Suprapubic skin (tissue), 4 donors: ENCODE data around the gene TIPIN. TPM values are rescaled to one million over a fixed set of nuclear protein-coding genes. Genes with fewer than 3 reads are reported as not detected.

Experiments
- DNase-seq, 2 donors: peaks; one replicate each; pipeline ENCODE4 v3.0.0-alpha.2; 2019; ENCODE audit warnings: low spot score in 2 of 2
- H3K27ac ChIP-seq: fragments of 200-600 bp; sonication (generic); one replicate; pipeline ENCODE4 v1.5.1; 2019
- H3K27me3 ChIP-seq: fragments of 200-600 bp; sonication (generic); one replicate; pipeline ENCODE4 v1.5.1; 2019
- H3K36me3 ChIP-seq: fragments of 200-600 bp; sonication (generic); one replicate; pipeline ENCODE4 v1.5.1; 2019
- H3K4me1 ChIP-seq: fragments of 200-600 bp; sonication (generic); one replicate; pipeline ENCODE4 v1.5.1; 2019
- H3K4me3 ChIP-seq: fragments of 200-600 bp; sonication (generic); one replicate; pipeline ENCODE4 v1.5.1; 2019; ENCODE audit warnings: mild to moderate bottlenecking
- H3K9me3 ChIP-seq: fragments of 200-600 bp; sonication (generic); one replicate; pipeline ENCODE4 v1.5.1; 2019
- CTCF ChIP-seq, 2 donors: fragments of 200-600 bp in 1 of 2; fragments of 450-650 bp in 1 of 2; sonication (generic) in 1 of 2; IDR thresholded peaks; one replicate each; pipeline ENCODE4 v1.5.1; 2016 to 2019; ENCODE audit warnings: antibody characterized with exemption in 2 of 2, mild to moderate bottlenecking in 1 of 2, moderate library complexity in 1 of 2
- EP300 ChIP-seq: sonication (generic); formaldehyde crosslinking; IDR thresholded peaks from one replicate; pipeline ENCODE4 v1.6.1; 2017; ENCODE audit warnings: antibody characterized with exemption
- POLR2A ChIP-seq, 2 donors: fragments of 450-650 bp; IDR thresholded peaks; one replicate each; pipeline ENCODE4 v1.6.1; 2017; ENCODE audit warnings: antibody characterized with exemption in 2 of 2, mild to moderate bottlenecking in 2 of 2, moderate library complexity in 2 of 2
- POLR2AphosphoS5 ChIP-seq, 3 donors: sonication (generic); formaldehyde crosslinking; IDR thresholded peaks; one replicate each; pipeline ENCODE4 v1.6.1; 2017; ENCODE audit warnings: antibody characterized with exemption in 3 of 3
- WGBS: methylation state at CpG from one replicate; pipeline ENCODE4 v1.1.5; 2018; 5-methylcytosine and 5-hydroxymethylcytosine counted together
- total RNA-seq, 4 donors: library from RNA; depleted of rRNA; stranded (reverse); fragments of >200 nt; gene quantifications; one replicate each; pipeline ENCODE4 v1.1.0, GENCODE V29; 2016

TIPIN gene
- total RNA-seq, 4 donors from 2014 or later: 4.8 to 8.2 (median 7.0) TPM

- Histone ChIP-seq H3K4me1 (no peaks in the 10 kb centered on the region), H3K27ac (no peak overlapping the region), H3K9me3 (no peaks in the 10 kb centered on the region), H3K36me3 (peaks cover 91% of the 10 kb centered on the region), H3K27me3 (no peaks in the 10 kb centered on the region), H3K4me3 (no peak overlapping the region)
- no peak for DNase-seq
- 85% methylated on average over 4 of the region's 4 CpGs for WGBS
- TF ChIP-seq POLR2A (IDR thresholded peaks at IDR 0.05) (no peak), CTCF (IDR thresholded peaks at IDR 0.05) (no peak), EP300 (no peak), POLR2AphosphoS5 (IDR thresholded peaks at IDR 0.05) (no peak)
These were observed 28.7 kb downstream of the TIPIN start for GRCh38 chr15:66327736-66328135.

GRCh38 chr15:66326051-66326450 lies 30.4 kb downstream of the TIPIN start:
- H3K9me3 ChIP-seq: no peaks in the 10 kb centered on the region
- DNase-seq: no peak
- no peaks in the 10 kb centered on the region for H3K27me3 ChIP-seq
- no peaks in the 10 kb centered on the region for H3K4me1 ChIP-seq
- H3K36me3 ChIP-seq: peaks cover 91% of the 10 kb centered on the region
- TF ChIP-seq POLR2AphosphoS5 (IDR thresholded peaks at IDR 0.05): no peak
- TF ChIP-seq POLR2A (IDR thresholded peaks at IDR 0.05): no peak
- TF ChIP-seq CTCF (IDR thresholded peaks at IDR 0.05): no peak
- no peak for TF ChIP-seq EP300
- H3K27ac ChIP-seq: no peak overlapping the region
- no peak overlapping the region for H3K4me3 ChIP-seq
- 92% methylated on average over 11 of the region's 11 CpGs for WGBS

- H3K36me3 ChIP-seq: peaks cover 92% of the 10 kb centered on the region
- no peaks in the 10 kb centered on the region for H3K9me3 ChIP-seq
- H3K27ac ChIP-seq: no peak overlapping the region
- no peak overlapping the region for H3K4me3 ChIP-seq
- 80% methylated on average over 12 of the region's 12 CpGs for WGBS
- H3K27me3 ChIP-seq: no peaks in the 10 kb centered on the region
- DNase-seq: no peak
- H3K4me1 ChIP-seq: no peaks in the 10 kb centered on the region
- TF ChIP-seq EP300: no peak
- no peak for TF ChIP-seq CTCF (IDR thresholded peaks at IDR 0.05)
- TF ChIP-seq POLR2A (IDR thresholded peaks at IDR 0.05): no peak
- TF ChIP-seq POLR2AphosphoS5 (IDR thresholded peaks at IDR 0.05): no peak
These were observed 33.1 kb downstream of the TIPIN start for GRCh38 chr15:66323312-66323928.

GRCh38 chr15:66312144-66312543 lies 44.3 kb downstream of the TIPIN start:
- Histone ChIP-seq H3K9me3 (no peaks in the 10 kb centered on the region), H3K4me1 (no peaks in the 10 kb centered on the region), H3K4me3 (no peak overlapping the region), H3K27ac (no peak overlapping the region), H3K27me3 (no peaks in the 10 kb centered on the region), H3K36me3 (peaks cover 93% of the 10 kb centered on the region)
- no peak for DNase-seq
- TF ChIP-seq POLR2A (IDR thresholded peaks at IDR 0.05): no peak
- TF ChIP-seq CTCF (IDR thresholded peaks at IDR 0.05): no peak
- no peak for TF ChIP-seq EP300
- TF ChIP-seq POLR2AphosphoS5 (IDR thresholded peaks at IDR 0.05): no peak
- 90% methylated on average over 2 of the region's 2 CpGs for WGBS

GRCh38 chr15:66310786-66311185 lies 45.7 kb downstream of the TIPIN start:
- 89% methylated on average over 2 of the region's 2 CpGs for WGBS
- no peak for DNase-seq
- no peak overlapping the region for H3K27ac ChIP-seq

More at GRCh38 chr15:66310786-66311185, 45.7 kb downstream of the TIPIN start:
- Histone ChIP-seq H3K36me3 (peaks cover 92% of the 10 kb centered on the region), H3K27me3 (no peaks in the 10 kb centered on the region), H3K4me1 (no peaks in the 10 kb centered on the region), H3K9me3 (no peaks in the 10 kb centered on the region), H3K4me3 (no peak overlapping the region)
- TF ChIP-seq POLR2A (IDR thresholded peaks at IDR 0.05): no peak
- TF ChIP-seq EP300: no peak
- TF ChIP-seq CTCF (IDR thresholded peaks at IDR 0.05): no peak
- no peak for TF ChIP-seq POLR2AphosphoS5 (IDR thresholded peaks at IDR 0.05)
